Ishikawa (cell line): ENCODE results near the gene TEP1.

Experiments
- RAD21 ChIP-seq: IDR thresholded peaks from 2 replicates; pipeline ENCODE4 v1.6.1; 2012; ENCODE audit warnings: low read depth
- REST ChIP-seq: IDR thresholded peaks from 2 replicates; pipeline ENCODE4 v1.6.1; 2012; ENCODE audit warnings: low read depth, mild to moderate bottlenecking
- TAF1 ChIP-seq: IDR thresholded peaks from 2 replicates; pipeline ENCODE4 v1.6.1; 2012; ENCODE audit warnings: low read depth, mild to moderate bottlenecking
- YY1 ChIP-seq: IDR thresholded peaks from 2 replicates; pipeline ENCODE4 v1.6.1; 2012; ENCODE audit warnings: low read depth
- TF ChIP-seq, protein P1 (sequence below): IDR thresholded peaks from 2 replicates; pipeline ENCODE4 v1.6.1; 2012

- TF ChIP-seq YY1 (no peak), RAD21 (no peak), REST (no peak), TAF1 (no peak)
- TF ChIP-seq, protein P1, sequence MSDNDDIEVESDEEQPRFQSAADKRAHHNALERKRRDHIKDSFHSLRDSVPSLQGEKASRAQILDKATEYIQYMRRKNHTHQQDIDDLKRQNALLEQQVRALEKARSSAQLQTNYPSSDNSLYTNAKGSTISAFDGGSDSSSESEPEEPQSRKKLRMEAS, result no peak
Measured at GRCh38 chr14:20356422-20356821, 56.9 kb downstream of the TEP1 start.
